H1 (cell line): Measurements from ENCODE around the gene PRCP. TPM values are rescaled to one million over a fixed set of nuclear protein-coding genes. Genes with fewer than 3 reads are reported as not detected.

Source experiments
- CTCF ChIA-PET: fragments of 300-600 bp; sonication (Branson Sonifier 250); formaldehyde crosslinking; loops from one replicate; lab custom pipeline; 2021; ENCODE audit not compliant: partially characterized antibody; lab: Charles Lee
- POLR2A ChIA-PET: fragments of 300-600 bp; sonication (Branson Sonifier 250); formaldehyde crosslinking; loops from one replicate; lab custom pipeline; 2021; ENCODE audit warnings: inconsistent platforms; ENCODE audit not compliant: partially characterized antibody; lab: Charles Lee
- DNase-seq, 2 experiments: peaks; one replicate each; pipeline versions ENCODE4 v3.0.0 to v3.0.0-alpha.2; 2010 to 2022; ENCODE audit warnings: low spot score in 2 of 2, low read depth in 1 of 2, mixed read lengths in 1 of 2
- FAIRE-seq: peaks from 2 replicates; lab custom pipeline; 2011; peaks lifted over from hg19 to GRCh38; lab: Jason Lieb, UNC
- H2AFZ ChIP-seq: 2 replicates; pipeline ENCODE4 v1.8.1; 2012; ENCODE audit warnings: low read length, inconsistent platforms
- H2AK5ac ChIP-seq: 2 replicates; pipeline ENCODE4 v1.6.1; 2013; ENCODE audit warnings: low read depth, low read length
- H2BK120ac ChIP-seq: replicated peaks from 2 replicates; pipeline ENCODE3; 2013; ENCODE audit warnings: low read depth, low read length, inconsistent platforms
- H2BK12ac ChIP-seq: 2 replicates; pipeline ENCODE4 v1.6.1; 2013; ENCODE audit warnings: low read depth, low read length
- H2BK15ac ChIP-seq: 2 replicates; pipeline ENCODE4 v1.6.1; 2013; ENCODE audit warnings: low read length
- H2BK20ac ChIP-seq: 2 replicates; pipeline ENCODE4 v1.6.1; 2013; ENCODE audit warnings: low read length
- H2BK5ac ChIP-seq: 2 replicates; pipeline ENCODE4 v1.6.1; 2013; ENCODE audit warnings: low read depth, low read length
- H3K14ac ChIP-seq: 2 replicates; pipeline ENCODE4 v1.6.1; 2013; ENCODE audit warnings: inconsistent platforms; ENCODE audit not compliant: insufficient read length
- H3K18ac ChIP-seq: 2 replicates; pipeline ENCODE4 v1.6.1; 2013; ENCODE audit warnings: low read length; ENCODE audit errors: extremely low read depth
- H3K23ac ChIP-seq: 2 replicates; pipeline ENCODE4 v1.6.1; 2013; ENCODE audit warnings: inconsistent platforms; ENCODE audit not compliant: insufficient read length
- H3K23me2 ChIP-seq: 2 replicates; pipeline ENCODE4 v1.6.1; 2013; ENCODE audit warnings: low read depth, low read length
- H3K27ac ChIP-seq: 2 replicates; pipeline ENCODE4 v1.6.1; 2011; ENCODE audit warnings: low read depth, low read length, inconsistent platforms
- H3K27me3 ChIP-seq, 4 experiments: replicated peaks in 1 of 4; 1 replicate in 1 of 4; 2 replicates in 3 of 4; pipeline versions ENCODE4 v1.6.1 to v1.8.1; 2011 to 2013; ENCODE audit warnings: low read length in 3 of 4, mild to moderate bottlenecking in 3 of 4, inconsistent platforms in 2 of 4, mixed read lengths in 2 of 4, moderate library complexity in 1 of 4; ENCODE audit not compliant: control insufficient read depth in 3 of 4, insufficient read depth in 3 of 4; ENCODE audit errors: extremely low read depth in 1 of 4
- H3K36me3 ChIP-seq, 4 experiments: 2 replicates each; pipeline versions ENCODE4 v1.6.1 to v1.8.1; 2011 to 2013; ENCODE audit warnings: mild to moderate bottlenecking in 4 of 4, low read length in 3 of 4, moderate library complexity in 2 of 4, control low read depth in 1 of 4, inconsistent platforms in 1 of 4; ENCODE audit not compliant: insufficient read depth in 4 of 4, control insufficient read depth in 2 of 4
- H3K4ac ChIP-seq: replicated peaks from 2 replicates; pipeline ENCODE3; 2013; ENCODE audit warnings: low read length, low read depth, mixed read lengths, inconsistent platforms; ENCODE audit not compliant: insufficient read length
- H3K4me1 ChIP-seq, 4 experiments: replicated peaks in 1 of 4; 1 replicate in 1 of 4; 2 replicates in 3 of 4; pipeline versions ENCODE4 v1.6.1 to v1.8.1; 2011 to 2013; ENCODE audit warnings: low read length in 3 of 4, inconsistent platforms in 2 of 4, mixed read lengths in 1 of 4; ENCODE audit not compliant: insufficient read depth in 4 of 4, control insufficient read depth in 3 of 4
- H3K4me2 ChIP-seq, 2 experiments: 2 replicates each; pipeline versions ENCODE4 v1.6.1 to v1.8.1; 2011 to 2013; ENCODE audit warnings: low read depth in 2 of 2, low read length in 2 of 2, control low read depth in 1 of 2, inconsistent platforms in 1 of 2, mild to moderate bottlenecking in 1 of 2; ENCODE audit not compliant: insufficient read depth in 1 of 2
- H3K4me3 ChIP-seq, 4 experiments: fragments of 200-600, 300-600 bp in 1 of 4; sonication (generic), shearing (Covaris generic), sonication (Bioruptor Twin) in 1 of 4; 2 replicates each; pipeline versions ENCODE4 v1.5.1 to v1.8.1; 2011 to 2016; ENCODE audit warnings: low read length in 4 of 4, low read depth in 3 of 4, control low read depth in 2 of 4, inconsistent platforms in 2 of 4, mild to moderate bottlenecking in 2 of 4, mixed read lengths in 1 of 4, moderate library complexity in 1 of 4; ENCODE audit not compliant: insufficient read depth in 2 of 4; ENCODE audit errors: extremely low read depth in 1 of 4
- H3K56ac ChIP-seq: replicated peaks from 2 replicates; pipeline ENCODE3; 2013; ENCODE audit warnings: low read depth, mild to moderate bottlenecking, mixed read lengths, low read length, inconsistent platforms; ENCODE audit not compliant: insufficient read length
- H3K79me1 ChIP-seq: 2 replicates; pipeline ENCODE4 v1.6.1; 2013; ENCODE audit warnings: low read depth, low read length, control low read depth
- H3K79me2 ChIP-seq, 2 experiments: 2 replicates each; pipeline versions ENCODE4 v1.6.1 to v1.8.1; 2012 to 2013; ENCODE audit warnings: low read length in 2 of 2, mild to moderate bottlenecking in 2 of 2, inconsistent platforms in 1 of 2; ENCODE audit not compliant: insufficient read depth in 2 of 2, control insufficient read depth in 1 of 2
- H3K9ac ChIP-seq, 4 experiments: replicated peaks in 1 of 4; 1 replicate in 1 of 4; 2 replicates in 3 of 4; pipeline versions ENCODE4 v1.6.1 to v1.8.1; 2011 to 2013; ENCODE audit warnings: low read depth in 3 of 4, low read length in 3 of 4, control low read depth in 2 of 4, mild to moderate bottlenecking in 2 of 4, moderate library complexity in 2 of 4, inconsistent platforms in 1 of 4; ENCODE audit errors: extremely low read depth in 1 of 4
- H3K9me3 ChIP-seq, 2 experiments: 2 replicates each; pipeline versions ENCODE4 v1.6.1 to v1.8.1; 2012 to 2013; ENCODE audit warnings: mild to moderate bottlenecking in 2 of 2, moderate library complexity in 2 of 2, control low read depth in 1 of 2, inconsistent platforms in 1 of 2, low read depth in 1 of 2, low read length in 1 of 2, mixed read lengths in 1 of 2; ENCODE audit not compliant: insufficient read depth in 2 of 2
- H4K20me1 ChIP-seq, 2 experiments: replicated peaks in 1 of 2; 2 replicates each; pipeline versions ENCODE3 to v1.8.1; 2011 to 2013; ENCODE audit warnings: inconsistent platforms in 2 of 2, low read length in 2 of 2, mild to moderate bottlenecking in 1 of 2; ENCODE audit not compliant: insufficient read depth in 2 of 2, control insufficient read depth in 1 of 2
- H4K5ac ChIP-seq: 2 replicates; pipeline ENCODE4 v1.6.1; 2013; ENCODE audit warnings: low read length, low read depth, mixed read lengths, inconsistent platforms; ENCODE audit not compliant: insufficient read length
- H4K8ac ChIP-seq: 2 replicates; pipeline ENCODE4 v1.8.0; 2013; ENCODE audit warnings: mild to moderate bottlenecking, moderate library complexity, low read length, inconsistent platforms; ENCODE audit not compliant: insufficient read depth; ENCODE audit errors: extremely low read depth
- H4K91ac ChIP-seq: replicated peaks from 2 replicates; pipeline ENCODE3; 2013; ENCODE audit warnings: low read length, mixed read lengths, inconsistent platforms; ENCODE audit not compliant: insufficient read length
- ASH2L ChIP-seq: fragments of 200-600, 300-600 bp; sonication (generic); IDR thresholded peaks from one replicate; pipeline ENCODE4 v1.7.1; 2017; ENCODE audit warnings: low read length
- BACH1 ChIP-seq: IDR thresholded peaks from 2 replicates; pipeline ENCODE4 v1.6.1; 2012; ENCODE audit warnings: low read length, improper control_type of control experiment
- CBX8 ChIP-seq: fragments of 300-800, 300-1000 bp; sonication (generic); IDR thresholded peaks from 2 replicates; pipeline ENCODE4 v1.7.1; 2016; ENCODE audit warnings: low read depth, low read length, borderline replicate concordance
- FOSL1 ChIP-seq: IDR thresholded peaks from 2 replicates; pipeline ENCODE4 v1.6.1; 2011; ENCODE audit warnings: mild to moderate bottlenecking, low read depth, low read length, moderate library complexity; ENCODE audit not compliant: insufficient read depth
- RAD21 ChIP-seq, 2 experiments: IDR thresholded peaks in 1 of 2; conservative IDR thresholded peaks in 1 of 2; 2 replicates each; pipeline ENCODE4 v1.6.1; 2011; ENCODE audit warnings: low read depth in 2 of 2, low read length in 2 of 2, improper control_type of control experiment in 1 of 2, inconsistent platforms in 1 of 2, mild to moderate bottlenecking in 1 of 2, moderate library complexity in 1 of 2
- RBBP5 ChIP-seq: IDR thresholded peaks from 2 replicates; pipeline ENCODE4 v1.7.1; 2012; ENCODE audit warnings: low read depth, mild to moderate bottlenecking, inconsistent platforms, low read length, moderate library complexity, borderline replicate concordance
- RXRA ChIP-seq: IDR thresholded peaks from 2 replicates; pipeline ENCODE4 v1.6.1; 2011; ENCODE audit warnings: low read depth, mild to moderate bottlenecking, low read length, moderate library complexity; ENCODE audit not compliant: insufficient read depth
- SIN3A ChIP-seq, 2 experiments: IDR thresholded peaks in 1 of 2; conservative IDR thresholded peaks in 1 of 2; 2 replicates each; pipeline ENCODE4 v1.6.1; 2011 to 2012; ENCODE audit warnings: low read length in 2 of 2, improper control_type of control experiment in 1 of 2, low read depth in 1 of 2, mild to moderate bottlenecking in 1 of 2
- SIX5 ChIP-seq: IDR thresholded peaks from 2 replicates; pipeline ENCODE4 v1.6.1; 2011; ENCODE audit warnings: mild to moderate bottlenecking, low read depth, low read length
- WGBS, 2 experiments: shearing (Covaris generic) in 1 of 2; methylation state at CpG; one replicate each; pipeline versions ENCODE4 v1.1.6 to v1.1.7; 2013 to 2015; ENCODE audit warnings: low lambda C conversion rate in 2 of 2, mixed read lengths in 2 of 2, inconsistent platforms in 1 of 2, low coverage in 1 of 2, missing lambda C conversion rate in 1 of 2; ENCODE audit not compliant: insufficient replicate concordance in 2 of 2, insufficient coverage in 1 of 2, insufficient read length in 1 of 2; ENCODE audit errors: extremely low coverage in 1 of 2, missing lambda C conversion rate in 1 of 2; 5-methylcytosine and 5-hydroxymethylcytosine counted together
- polyA plus RNA-seq, 7 experiments: library from polyadenylated mRNA; depleted of rRNA in 3 of 7; stranded (reverse) in 5 of 7; unstranded in 2 of 7; fragments of >200 nt in 5 of 7; fragments of 200-250 nt in 2 of 7; gene quantifications; 1 replicate in 5 of 7; 2 replicates in 1 of 7; 4 replicates in 1 of 7; pipeline versions ENCODE4 v1.2.1 to v1.2.3, GENCODE V29; 2011 to 2013; ENCODE audit warnings: missing spikeins in 2 of 7, mixed read lengths in 2 of 7
- total RNA-seq: library from RNA; stranded (reverse); fragmentation: NEBNext Ultra II Directional; extraction: Animal tissue kit (Norgen Biotek cat#: 25700); gene quantifications from 2 replicates; pipeline ENCODE4 v1.2.1, GENCODE V29; 2021
- TF ChIP-seq, protein P1 (sequence below): IDR thresholded peaks from 2 replicates; pipeline ENCODE4 v1.6.1; 2011; ENCODE audit warnings: low read length, improper control_type of control experiment
- TF ChIP-seq, protein P2 (sequence below): IDR thresholded peaks from 2 replicates; pipeline ENCODE4 v1.6.1; 2012; ENCODE audit warnings: low read length, inconsistent platforms

The PRCP gene
- total and polyA plus RNA-seq, 2 of the 8 experiments (the other 6 are each of a cell fraction or from before 2014, with no cell fraction given): 63.8 to 84.4 TPM

DNA sequence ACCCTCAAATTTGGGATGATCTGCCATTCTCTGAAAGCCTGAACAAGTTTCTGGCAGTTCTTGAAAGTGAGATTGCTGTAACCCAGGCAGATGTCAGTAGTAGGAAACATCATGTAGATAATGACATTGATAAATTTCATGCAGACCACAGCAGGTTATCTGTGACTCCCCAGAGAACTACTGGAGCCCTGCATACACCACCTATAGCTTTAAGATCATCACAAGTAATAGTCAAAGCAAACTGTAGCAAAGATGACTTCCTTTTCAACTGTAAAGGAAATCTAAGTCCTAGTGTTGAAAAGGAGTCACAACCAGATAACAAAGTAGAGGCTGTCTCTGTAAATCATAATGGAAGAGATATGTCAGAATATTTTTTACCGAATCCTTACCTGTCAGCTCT, 32.3 kb upstream of the PRCP start:
- no peak for FAIRE-seq
- H4K5ac ChIP-seq: no peak overlapping the region
- TF ChIP-seq RXRA: no peak
- no peak for TF ChIP-seq CBX8
- TF ChIP-seq FOSL1: no peak
- no peak for TF ChIP-seq BACH1
- no peak for TF ChIP-seq SIX5
- TF ChIP-seq RBBP5: no peak
- TF ChIP-seq, protein P1, sequence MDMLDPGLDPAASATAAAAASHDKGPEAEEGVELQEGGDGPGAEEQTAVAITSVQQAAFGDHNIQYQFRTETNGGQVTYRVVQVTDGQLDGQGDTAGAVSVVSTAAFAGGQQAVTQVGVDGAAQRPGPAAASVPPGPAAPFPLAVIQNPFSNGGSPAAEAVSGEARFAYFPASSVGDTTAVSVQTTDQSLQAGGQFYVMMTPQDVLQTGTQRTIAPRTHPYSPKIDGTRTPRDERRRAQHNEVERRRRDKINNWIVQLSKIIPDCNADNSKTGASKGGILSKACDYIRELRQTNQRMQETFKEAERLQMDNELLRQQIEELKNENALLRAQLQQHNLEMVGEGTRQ: no peak
- TF ChIP-seq, protein P2, sequence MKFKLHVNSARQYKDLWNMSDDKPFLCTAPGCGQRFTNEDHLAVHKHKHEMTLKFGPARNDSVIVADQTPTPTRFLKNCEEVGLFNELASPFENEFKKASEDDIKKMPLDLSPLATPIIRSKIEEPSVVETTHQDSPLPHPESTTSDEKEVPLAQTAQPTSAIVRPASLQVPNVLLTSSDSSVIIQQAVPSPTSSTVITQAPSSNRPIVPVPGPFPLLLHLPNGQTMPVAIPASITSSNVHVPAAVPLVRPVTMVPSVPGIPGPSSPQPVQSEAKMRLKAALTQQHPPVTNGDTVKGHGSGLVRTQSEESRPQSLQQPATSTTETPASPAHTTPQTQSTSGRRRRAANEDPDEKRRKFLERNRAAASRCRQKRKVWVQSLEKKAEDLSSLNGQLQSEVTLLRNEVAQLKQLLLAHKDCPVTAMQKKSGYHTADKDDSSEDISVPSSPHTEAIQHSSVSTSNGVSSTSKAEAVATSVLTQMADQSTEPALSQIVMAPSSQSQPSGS: no peak
- no peak for TF ChIP-seq ASH2L
- no peak for TF ChIP-seq SIN3A (conservative IDR thresholded peaks at IDR 0.05 in 1 of 2, IDR thresholded peaks at IDR 0.05 in 1 of 2; ENCODE audit: low read depth in 1 of 2, low read length in 2 of 2)
- no peak for TF ChIP-seq RAD21 (IDR thresholded peaks at IDR 0.05 in 1 of 2, conservative IDR thresholded peaks at IDR 0.05 in 1 of 2; ENCODE audit: low read depth in 2 of 2, low read length in 2 of 2)

More for the DNA sequence above, 32.3 kb upstream of the PRCP start:
- Histone ChIP-seq H2BK5ac (no peak overlapping the region), H3K4ac (no peak overlapping the region), H3K4me2 (no peak overlapping the region), H3K23me2 (no peaks in the 10 kb centered on the region; the same call in 1 of the 2 replicates), H3K79me2 (no peaks in the 10 kb centered on the region), H2AK5ac (no peak overlapping the region), H2BK120ac (no peak overlapping the region), H2BK20ac (no peak overlapping the region), H3K18ac (no peak overlapping the region), H3K23ac (no peak overlapping the region), H3K14ac (no peak overlapping the region), H3K9me3 (no peaks in the 10 kb centered on the region), H4K20me1 (no peaks in the 10 kb centered on the region), H2AFZ (no peak overlapping the region), H2BK12ac (no peak overlapping the region), H3K27ac (no peak overlapping the region), H3K4me1 (no peaks in the 10 kb centered on the region), H3K56ac (no peak overlapping the region), H3K36me3 (peaks cover 10 to 43% (median 22%) of the 10 kb centered on the region in 4 experiments), H3K27me3 (no peaks in the 10 kb centered on the region), H3K4me3 (no peak overlapping the region), H3K79me1 (no peaks in the 10 kb centered on the region), H3K9ac (no peak overlapping the region), H2BK15ac (no peak overlapping the region), H4K8ac (no peak overlapping the region), H4K91ac (no peak overlapping the region)
- DNase-seq: no peak
- ChIA-PET POLR2A (no interaction called here), CTCF (interaction anchor here (1.0 to 1.2 kb wide), 2 partner anchors 10 to 65 kb away, joined by 3 to 4 read pairs; no protein-coding TSS in a partner anchor)
- WGBS, 2 experiments: 87% methylated on average over 1 of the region's 1 CpG; no CpG with 5 or more reads in 1 of the 2 experiments
